ENCODE results near the gene POU3F3.

POU3F3 gene

GRCh38 chr2:104862058-104862941 lies 8.4 kb downstream of the POU3F3 start:
- no peak for DNase-seq

GRCh38 chr2:104863146-104863467 lies 9.2 kb downstream of the POU3F3 start:
- DNase-seq: no peak

DNA sequence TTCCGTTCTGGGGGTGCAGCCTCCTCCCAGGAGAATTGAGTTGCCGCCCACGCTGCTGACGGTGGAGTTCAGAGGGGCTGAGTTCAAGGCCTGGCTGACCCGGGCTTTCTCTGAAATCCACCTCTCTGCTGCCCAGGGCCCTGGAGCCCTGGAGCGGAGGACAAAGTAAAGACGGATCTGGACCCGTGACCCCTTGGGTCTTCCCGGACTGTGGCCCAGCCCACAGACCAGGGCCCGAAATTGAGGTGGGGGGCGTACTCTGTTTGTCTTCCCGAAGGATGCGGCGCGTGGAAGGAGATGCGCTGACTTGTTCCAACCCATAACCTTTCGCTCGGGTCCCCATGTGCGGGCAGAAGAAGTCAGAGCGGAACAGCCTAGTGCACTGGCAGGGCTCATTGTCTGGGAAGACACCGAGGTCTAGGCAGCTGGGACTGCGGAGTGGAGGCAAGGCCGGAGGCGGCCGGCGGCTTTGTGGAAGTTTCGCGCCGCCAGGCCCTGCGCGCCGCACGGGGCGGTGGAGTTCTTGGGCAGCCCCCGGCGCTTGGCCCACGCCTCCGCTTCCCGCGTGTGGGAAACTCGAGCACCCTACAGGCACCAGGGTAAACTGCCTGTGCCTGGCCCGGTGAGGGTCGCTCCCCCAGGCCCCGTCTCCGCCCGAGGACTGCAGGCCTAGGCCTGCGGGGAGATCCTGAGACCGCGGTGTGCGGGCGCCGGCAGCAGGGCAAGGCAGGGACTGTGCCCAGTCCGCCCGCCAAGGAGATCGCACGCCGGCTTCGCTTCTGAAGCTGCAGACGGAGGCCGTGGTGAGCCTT lies 9.8 kb downstream of the POU3F3 start:
- DNase-seq: no peak

GRCh38 chr2:104864280-104865095 lies 10.6 kb downstream of the POU3F3 start:
- DNase-seq: no peak

DNA sequence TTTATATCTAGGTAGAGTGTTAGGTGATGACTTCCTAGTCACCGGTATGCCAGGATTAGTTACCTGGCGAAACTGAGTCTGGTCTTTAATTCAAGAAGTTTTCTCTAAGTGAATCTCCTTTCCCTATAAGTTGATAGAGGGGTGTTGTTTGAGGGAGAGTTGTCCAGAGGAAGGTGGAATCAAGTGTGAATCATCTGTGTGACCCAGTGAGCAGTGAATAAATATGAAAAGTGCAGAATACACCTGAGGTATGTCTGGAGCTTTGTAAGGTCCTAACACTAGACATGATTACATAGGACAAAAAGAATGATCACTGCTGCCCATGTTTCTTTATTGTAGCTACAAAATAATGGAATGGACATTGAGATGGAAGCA lies 11.2 kb downstream of the POU3F3 start:
- DNase-seq: no peak

DNA sequence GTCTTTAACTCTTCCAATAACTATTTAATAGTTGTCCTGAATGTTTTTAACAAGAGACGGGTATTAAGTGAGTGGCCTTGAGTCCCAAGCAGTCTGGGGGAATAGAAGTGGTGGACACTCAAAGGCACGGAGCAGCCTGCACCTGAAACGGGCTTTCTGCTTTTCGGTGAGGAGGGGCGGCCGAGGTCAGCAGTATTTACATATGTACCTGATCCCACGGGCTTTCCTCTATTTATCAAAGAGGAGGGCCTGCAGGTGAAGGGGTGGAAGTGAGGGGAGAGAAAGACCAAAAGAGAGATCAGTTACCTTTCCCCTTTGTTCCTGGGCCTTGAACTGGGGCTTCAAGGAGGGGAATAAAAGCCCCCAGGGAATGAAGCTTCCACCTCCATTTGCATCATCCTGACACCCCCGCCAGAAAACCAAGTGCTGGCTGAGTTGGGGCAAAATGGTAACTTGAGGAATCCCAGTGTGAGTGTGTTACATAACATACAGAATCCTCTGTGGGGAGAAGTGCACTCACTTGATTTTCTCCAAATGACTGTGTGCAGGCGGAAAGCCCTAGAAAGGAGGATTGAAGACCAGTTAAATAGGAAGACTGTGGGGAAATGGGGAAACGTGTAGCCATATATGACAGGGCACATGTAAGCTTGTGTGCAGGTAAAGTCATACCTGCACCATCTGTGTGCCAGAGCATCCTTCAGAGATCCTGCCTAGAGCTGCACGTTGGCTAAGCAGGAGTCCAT lies 12.4 kb downstream of the POU3F3 start:
- DNase-seq: no peak

DNA sequence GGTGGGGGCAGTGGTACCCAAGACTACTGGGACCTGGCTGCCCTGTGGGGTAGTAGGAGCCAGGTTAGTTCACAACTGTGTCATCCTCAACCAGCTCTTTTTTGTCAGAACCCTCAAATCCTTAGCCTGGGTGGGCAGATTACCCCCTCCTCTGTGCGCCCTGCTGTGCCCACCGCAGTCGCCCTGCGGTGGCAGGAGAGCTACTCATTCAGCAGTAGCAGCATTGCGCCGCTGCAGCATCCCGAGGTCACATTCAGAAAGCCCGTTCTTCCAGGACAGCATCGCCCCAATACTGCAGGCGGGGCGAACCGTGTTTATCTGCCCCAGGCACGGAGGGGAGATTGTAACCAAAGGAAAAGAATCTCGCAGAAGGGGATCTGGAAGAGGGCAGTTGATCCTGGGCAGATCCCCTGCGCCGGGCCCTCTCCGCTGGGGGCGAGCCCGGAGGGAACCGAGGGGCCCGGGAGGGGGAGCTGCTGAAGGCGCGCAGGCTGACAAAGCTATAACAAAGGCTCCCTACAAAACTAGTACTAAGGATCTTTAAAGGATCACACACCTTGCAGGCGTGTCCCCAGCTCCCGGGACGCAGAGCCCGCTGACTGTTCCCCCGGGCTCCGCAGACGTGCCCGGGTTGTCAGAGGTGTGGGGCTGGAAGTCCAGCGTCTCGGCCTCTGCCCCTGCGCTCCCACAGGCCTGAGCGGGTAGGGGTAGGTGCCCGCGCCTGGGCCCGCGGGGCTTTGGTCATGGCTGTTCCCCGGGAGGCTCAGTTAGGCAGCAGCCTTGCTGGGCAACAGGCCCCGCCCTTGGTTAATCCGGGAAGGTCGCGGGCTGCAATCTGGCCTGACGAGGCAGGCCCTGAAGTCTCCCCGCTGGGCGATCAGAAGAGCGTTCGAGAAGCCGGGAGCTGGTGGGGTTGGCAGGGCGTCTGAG lies 13.2 kb downstream of the POU3F3 start:
- DNase-seq: no peak

GRCh38 chr2:104867813-104868504 lies 14.0 kb downstream of the POU3F3 start:
- no peak for DNase-seq

DNA sequence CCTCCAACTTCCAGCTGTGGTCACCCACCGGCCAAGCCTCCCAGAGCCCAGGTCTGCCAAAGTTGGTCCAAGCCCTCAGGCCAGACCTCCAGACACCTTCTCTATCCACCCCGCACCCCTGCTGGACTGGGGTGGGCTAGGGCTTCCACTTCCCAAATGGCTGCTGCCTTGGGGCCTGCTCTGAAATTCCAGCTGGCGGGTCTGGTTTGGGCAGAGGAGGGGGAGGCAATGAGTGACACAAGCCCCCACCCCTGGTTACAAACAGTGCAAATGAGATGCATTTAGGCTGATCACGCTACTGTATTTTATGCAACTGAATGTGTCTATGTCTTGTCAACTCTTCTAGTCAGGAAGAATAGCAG lies 14.6 kb downstream of the POU3F3 start:
- DNase-seq: no peak

GRCh38 chr2:104870100-104870975 lies 16.4 kb downstream of the POU3F3 start:
- DNase-seq: no peak

DNA sequence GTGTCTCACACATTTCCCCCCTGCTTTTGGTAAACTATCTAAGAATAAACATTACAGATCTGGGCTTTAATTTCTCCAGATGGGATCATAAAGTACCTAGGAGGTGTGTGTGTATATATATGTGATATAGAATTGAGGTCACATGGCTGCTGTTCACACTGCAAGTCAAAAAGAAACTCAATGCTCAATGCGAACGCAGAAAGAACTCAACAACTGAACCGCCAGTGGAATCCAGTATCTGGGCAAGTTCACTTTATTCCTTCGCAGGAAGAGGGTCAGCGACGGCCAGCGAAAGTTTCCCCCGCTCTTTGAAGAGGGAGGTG lies 17.7 kb downstream of the POU3F3 start:
- no peak for DNase-seq

DNA sequence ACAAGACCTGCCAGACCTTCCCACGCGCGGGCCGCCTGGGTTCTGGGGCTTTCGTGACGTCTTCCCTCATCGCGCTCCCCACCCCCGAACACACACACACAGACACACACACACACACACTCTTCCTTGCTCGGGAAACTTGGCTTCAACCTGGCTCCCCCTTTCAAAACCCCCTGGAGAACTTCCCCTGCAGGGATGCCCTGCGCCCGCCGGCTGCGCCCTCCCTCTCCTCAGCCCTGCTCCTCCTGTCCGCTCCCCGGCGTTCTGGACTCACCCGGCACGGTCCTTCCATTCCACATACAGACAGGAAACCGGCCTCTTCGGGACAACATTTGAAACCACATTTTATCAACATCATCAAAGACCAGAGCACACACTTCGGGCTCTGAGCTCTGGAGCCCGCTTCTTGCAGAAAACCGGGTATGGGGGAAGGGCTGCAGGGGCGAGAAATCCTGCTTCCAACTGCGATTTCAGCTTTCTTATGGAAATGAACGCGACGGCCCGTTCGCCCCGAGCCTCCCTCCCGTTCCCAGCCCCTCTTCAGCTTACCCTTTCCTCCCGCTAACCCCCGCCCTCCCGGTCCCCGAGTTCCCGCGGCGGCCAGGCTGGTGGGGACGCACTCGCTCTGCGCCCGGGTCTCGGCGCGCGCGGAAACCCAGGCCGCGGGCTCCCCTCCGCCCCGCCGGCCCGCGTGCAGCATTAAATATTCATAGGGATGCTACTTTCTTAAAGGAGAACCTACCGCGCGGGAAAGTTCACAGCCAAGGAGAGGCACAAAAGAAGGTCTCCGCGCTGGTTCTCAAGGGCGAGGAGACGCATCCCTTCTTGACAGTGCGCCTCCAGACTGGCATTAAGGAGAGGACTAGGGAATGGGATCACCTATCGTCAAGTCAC lies 18.3 kb downstream of the POU3F3 start:
- DNase-seq: no peak

DNA sequence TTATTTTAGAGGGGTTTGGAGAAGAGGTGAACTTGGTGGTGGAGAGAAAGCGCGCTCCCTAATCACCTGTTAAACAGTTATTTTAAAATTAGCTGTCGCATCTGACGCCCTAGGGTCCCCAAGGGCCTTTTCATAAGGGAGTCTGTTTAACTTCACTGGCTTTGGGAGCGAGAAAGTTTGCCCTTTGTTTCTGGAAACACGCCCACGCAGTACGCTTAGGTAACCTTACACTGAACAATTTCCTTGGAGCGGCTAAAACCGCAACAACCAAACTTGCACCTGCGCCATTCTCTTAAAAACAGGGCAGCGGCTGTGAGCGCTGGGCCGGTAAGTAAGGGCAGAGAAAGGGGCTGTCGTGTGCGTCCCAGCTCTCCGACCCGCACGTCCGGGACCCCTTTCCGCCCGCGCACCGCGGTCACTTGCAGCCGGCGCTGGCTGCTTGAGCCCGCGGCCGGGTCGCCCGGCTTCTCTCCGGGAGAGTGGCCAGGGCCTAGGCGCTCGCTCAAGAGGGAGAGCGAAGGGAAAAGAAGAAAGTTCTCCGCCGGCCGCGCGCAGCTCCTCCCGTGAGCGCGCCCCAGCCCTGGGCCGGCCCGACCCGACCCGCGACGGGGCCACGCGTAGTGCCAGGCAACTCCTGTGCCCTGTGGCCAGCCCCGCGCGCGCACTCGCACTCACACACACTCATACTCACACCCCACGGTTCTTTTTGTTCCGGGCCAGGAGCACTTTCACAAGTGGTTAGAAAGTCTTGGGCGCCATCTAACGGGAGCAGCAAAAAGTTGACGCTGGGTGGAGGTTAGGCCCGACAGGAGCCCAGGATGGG lies 19.2 kb downstream of the POU3F3 start:
- DNase-seq: peak; percentile 60

- DNase-seq: no peak
These were observed 19.8 kb downstream of the POU3F3 start for GRCh38 chr2:104873689-104874054.

- no peak for DNase-seq
These were observed 20.3 kb downstream of the POU3F3 start for GRCh38 chr2:104874230-104874629.

DNA sequence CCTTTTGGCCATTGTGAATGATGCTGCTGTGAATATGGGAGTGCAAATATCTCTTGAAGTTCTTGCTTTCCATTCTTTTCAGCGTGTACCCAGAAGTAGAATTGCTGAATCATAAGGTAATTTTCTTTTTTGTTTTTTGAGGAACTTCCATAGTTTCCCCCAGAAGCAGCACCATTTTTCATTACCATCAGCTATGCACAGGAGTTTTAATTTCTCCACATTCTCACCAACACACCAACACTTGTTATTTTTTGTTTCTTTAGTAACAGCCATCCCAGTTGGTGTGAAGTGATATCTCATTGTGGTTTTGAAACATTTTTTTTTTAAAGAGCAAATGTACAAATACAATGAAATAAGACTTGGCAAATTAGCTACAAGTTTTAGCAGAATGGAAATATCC lies 21.3 kb downstream of the POU3F3 start:
- DNase-seq: no peak

DNA sequence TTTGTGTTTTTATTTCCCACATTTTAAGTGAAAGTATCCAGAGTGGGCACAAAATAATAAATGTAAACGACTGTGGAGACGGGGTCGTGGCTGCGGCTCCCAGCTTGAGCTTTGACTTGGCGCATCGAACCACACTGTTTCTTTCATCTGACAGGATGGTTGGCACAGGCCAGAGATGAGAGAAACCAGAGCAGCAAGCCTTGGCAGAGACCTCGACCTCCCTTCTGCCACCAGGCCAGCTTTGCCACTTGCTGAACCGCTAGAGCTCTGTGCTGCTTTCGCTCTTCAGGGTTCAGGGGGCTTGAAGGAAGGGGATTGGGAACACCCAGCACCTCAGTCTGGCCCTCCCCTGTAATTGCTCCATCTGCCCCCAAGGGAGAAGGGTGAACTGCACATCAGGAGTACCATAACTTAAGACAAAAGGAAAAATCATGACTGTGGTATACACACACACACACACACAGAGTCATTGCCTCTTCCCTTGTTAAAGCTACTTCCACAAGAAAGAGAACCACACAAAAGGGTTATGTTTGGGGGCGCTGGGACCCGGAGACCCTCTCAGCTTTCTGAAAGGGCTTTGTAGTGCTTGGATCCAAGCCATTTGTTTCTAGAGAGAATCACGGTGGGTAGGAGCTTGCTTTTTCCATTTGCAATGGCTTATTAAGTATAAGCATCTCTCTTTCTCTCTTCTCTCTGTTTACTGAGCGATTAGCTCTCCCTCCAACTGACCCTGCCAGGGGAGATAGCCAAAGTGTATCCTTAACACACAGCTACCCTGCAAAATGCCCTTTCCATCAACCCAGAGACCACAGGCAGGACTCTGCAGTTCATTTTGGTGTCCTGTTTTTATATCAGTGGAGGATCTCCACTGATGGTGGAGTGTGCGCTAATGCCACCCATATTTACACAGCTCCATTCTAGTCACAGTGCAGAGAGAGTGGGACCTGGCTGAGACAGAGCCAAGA lies 23.0 kb downstream of the POU3F3 start:
- no peak for DNase-seq
